Hematopoietic multipotent progenitor cell treated with erythropoietin and hydrocortisone succinate and interleukin-3 and kit ligand, for 17 days (in vitro differentiated cells): Measurements from ENCODE around the gene INPP5K.
"Not testable (repeated sequence)": the region's sequence is repeated elsewhere in the genome, so short reads cannot be mapped to it uniquely, and the experiment has no call there.

Experiments used
- DNase-seq: peaks from one replicate; pipeline ENCODE4 v3.0.0-alpha.2; 2015; ENCODE audit warnings: low spot score

Gene INPP5K

GRCh38 chr17:1464186-1464585 is 52.2 kb downstream of the INPP5K start:
- no peak for DNase-seq

- DNase-seq = no peak
These were observed 54.0 kb downstream of the INPP5K start for GRCh38 chr17:1462164-1463112.

GRCh38 chr17:1461198-1461944 is 55.0 kb downstream of the INPP5K start:
- no peak for DNase-seq

GRCh38 chr17:1460233-1460632 is 56.2 kb downstream of the INPP5K start:
- no peak for DNase-seq

- DNase-seq = peak; percentile 99
These were observed 60.4 kb downstream of the INPP5K start, which contains the start of gene CRK for GRCh38 chr17:1455797-1456599. TSS of gene CRK (minus strand) at chr17:1456232. CDS start at chr17:1456117, 115 bp downstream.

GRCh38 chr17:1455291-1455796 is 61.1 kb downstream of the INPP5K start:
- DNase-seq = peak; percentile 72

GRCh38 chr17:1454541-1454940 is 61.9 kb downstream of the INPP5K start:
- no peak for DNase-seq

- not testable (repeated sequence) for DNase-seq
These were observed 62.7 kb downstream of the INPP5K start for GRCh38 chr17:1453694-1454093.

- no peak for DNase-seq
These were observed 63.6 kb downstream of the INPP5K start for GRCh38 chr17:1452836-1453235.

GRCh38 chr17:1450261-1450660 is 66.2 kb downstream of the INPP5K start:
- not testable (repeated sequence) for DNase-seq

- DNase-seq = no peak
These were observed 66.9 kb downstream of the INPP5K start for GRCh38 chr17:1449412-1449967.

GRCh38 chr17:1447052-1447451 is 69.4 kb downstream of the INPP5K start:
- DNase-seq = no peak

- DNase-seq = no peak
These were observed 70.2 kb downstream of the INPP5K start for GRCh38 chr17:1446201-1446600.

GRCh38 chr17:1445695-1446094 is 70.7 kb downstream of the INPP5K start:
- DNase-seq = not testable (repeated sequence)
